WTC11 (cell line): ENCODE measurements around the gene RXRA. TPM values are rescaled to one million over a fixed set of nuclear protein-coding genes. Genes with fewer than 3 reads are reported as not detected.

Experiments
- ATAC-seq: fragments of 200-7000 bp; cut with Tn5 transposase; 2 replicates; pipeline ENCODE4 v1.10.0; 2021; ENCODE audit warnings: mild to moderate bottlenecking, moderate library complexity
- CTCF ChIA-PET: fragments of 300-600 bp; sonication (Branson Sonifier 250); formaldehyde crosslinking; loops from one replicate; lab custom pipeline; 2021; ENCODE audit warnings: antibody characterized with exemption; lab: Charles Lee
- POLR2A ChIA-PET: fragments of 350-600 bp; sonication (Branson Sonifier 250); formaldehyde crosslinking; loops from one replicate; lab custom pipeline; 2021; ENCODE audit warnings: antibody characterized with exemption; lab: Charles Lee
- DNase-seq: peaks from one replicate; pipeline ENCODE4 v3.0.0; 2021; ENCODE audit warnings: low spot score
- H3K27ac Mint-ChIP-seq: 2 replicates; pipeline ENCODE4 v1.8.0; 2021; ENCODE audit warnings: mixed read lengths
- H3K27me3 Mint-ChIP-seq: 2 replicates; pipeline ENCODE4 v1.8.0; 2021; ENCODE audit warnings: low read depth, mild to moderate bottlenecking, moderate library complexity, mixed read lengths
- H3K36me3 Mint-ChIP-seq: 2 replicates; pipeline ENCODE4 v1.8.0; 2021; ENCODE audit warnings: mixed read lengths
- H3K4me1 Mint-ChIP-seq: 2 replicates; pipeline ENCODE4 v1.8.0; 2022; ENCODE audit warnings: mixed read lengths
- H3K4me3 Mint-ChIP-seq: 2 replicates; pipeline ENCODE4 v1.8.0; 2021; ENCODE audit warnings: mild to moderate bottlenecking, moderate library complexity, mixed read lengths
- H3K9me3 Mint-ChIP-seq: 2 replicates; pipeline ENCODE4 v1.8.0; 2021; ENCODE audit warnings: mixed read lengths
- CBFB ChIP-seq: sonication (generic); formaldehyde crosslinking; IDR thresholded peaks from 2 replicates; pipeline ENCODE4 v1.8.1; 2022; ENCODE audit warnings: mild to moderate bottlenecking, low read depth, missing genetic modification reagents
- CDX4 ChIP-seq: fragments of 250-450 bp; sonication (Bioruptor Pico); IDR thresholded peaks from 2 replicates; pipeline ENCODE4 v1.9.0; 2021; ENCODE audit warnings: moderate library complexity, mild to moderate bottlenecking, inconsistent platforms, borderline replicate concordance
- CREB1 ChIP-seq: sonication (generic); formaldehyde crosslinking; IDR thresholded peaks from 2 replicates; pipeline ENCODE4 v1.8.0; 2023; ENCODE audit warnings: mild to moderate bottlenecking, missing genetic modification reagents
- ESRRA ChIP-seq: sonication (generic); formaldehyde crosslinking; IDR thresholded peaks from 2 replicates; pipeline ENCODE4 v1.8.1; 2022; ENCODE audit warnings: mild to moderate bottlenecking, missing genetic modification reagents, borderline replicate concordance
- ETV6 ChIP-seq: sonication (generic); formaldehyde crosslinking; IDR thresholded peaks from 2 replicates; pipeline ENCODE4 v1.8.1; 2022; ENCODE audit warnings: mild to moderate bottlenecking, missing genetic modification reagents
- GTF2I ChIP-seq: fragments of 250-450 bp; sonication (Bioruptor Pico); conservative IDR thresholded peaks from 2 replicates; pipeline ENCODE4 v1.4.0; 2021; ENCODE audit warnings: mild to moderate bottlenecking
- HMGXB4 ChIP-seq: sonication (generic); formaldehyde crosslinking; IDR thresholded peaks from 2 replicates; pipeline ENCODE4 v1.8.1; 2023; ENCODE audit warnings: mild to moderate bottlenecking, moderate library complexity, missing genetic modification reagents
- IRF2 ChIP-seq: sonication (generic); formaldehyde crosslinking; IDR thresholded peaks from 2 replicates; pipeline ENCODE4 v1.8.0; 2022; ENCODE audit warnings: low read depth, missing genetic modification reagents, borderline replicate concordance
- MAX ChIP-seq: sonication (generic); formaldehyde crosslinking; IDR thresholded peaks from 2 replicates; pipeline ENCODE4 v1.8.0; 2022; ENCODE audit warnings: mild to moderate bottlenecking, missing genetic modification reagents
- MXD4 ChIP-seq: fragments of 250-450 bp; sonication (Bioruptor Pico); IDR thresholded peaks from 2 replicates; pipeline ENCODE4 v1.8.0; 2021; ENCODE audit warnings: mild to moderate bottlenecking, moderate library complexity, borderline replicate concordance
- MYBL2 ChIP-seq: sonication (generic); formaldehyde crosslinking; IDR thresholded peaks from 2 replicates; pipeline ENCODE4 v1.8.1; 2023; ENCODE audit warnings: mild to moderate bottlenecking, moderate library complexity, missing genetic modification reagents
- NFE2L1 ChIP-seq: sonication (generic); formaldehyde crosslinking; IDR thresholded peaks from 2 replicates; pipeline ENCODE4 v1.8.1; 2023; ENCODE audit warnings: missing genetic modification reagents
- NR3C1 ChIP-seq: sonication (generic); formaldehyde crosslinking; conservative IDR thresholded peaks from 2 replicates; pipeline ENCODE4 v1.8.1; 2023; ENCODE audit warnings: low read depth, mild to moderate bottlenecking, missing genetic modification reagents
- OVOL2 ChIP-seq: fragments of 250-450 bp; sonication (Bioruptor Pico); IDR thresholded peaks from 2 replicates; pipeline ENCODE4 v1.9.0; 2021; ENCODE audit warnings: mild to moderate bottlenecking, borderline replicate concordance
- PRDM15 ChIP-seq: sonication (generic); formaldehyde crosslinking; IDR thresholded peaks from 2 replicates; pipeline ENCODE4 v1.8.0; 2022; ENCODE audit warnings: missing genetic modification reagents
- RELA ChIP-seq: sonication (generic); formaldehyde crosslinking; IDR thresholded peaks from 2 replicates; pipeline ENCODE4 v1.8.1; 2022; ENCODE audit warnings: missing genetic modification reagents, mild to moderate bottlenecking, borderline replicate concordance
- SMAD4 ChIP-seq: sonication (generic); formaldehyde crosslinking; IDR thresholded peaks from 2 replicates; pipeline ENCODE4 v1.8.0; 2022; ENCODE audit warnings: mild to moderate bottlenecking, missing genetic modification reagents
- TEAD4 ChIP-seq: sonication (generic); formaldehyde crosslinking; IDR thresholded peaks from 2 replicates; pipeline ENCODE4 v1.8.0; 2022; ENCODE audit warnings: mild to moderate bottlenecking, missing genetic modification reagents
- USF2 ChIP-seq: sonication (generic); formaldehyde crosslinking; IDR thresholded peaks from 2 replicates; pipeline ENCODE4 v1.8.1; 2023; ENCODE audit warnings: mild to moderate bottlenecking, missing genetic modification reagents, moderate library complexity
- ZBTB21 ChIP-seq: sonication (generic); formaldehyde crosslinking; IDR thresholded peaks from 2 replicates; pipeline ENCODE4 v1.8.1; 2023; ENCODE audit warnings: mild to moderate bottlenecking, missing genetic modification reagents, borderline replicate concordance
- ZBTB43 ChIP-seq: sonication (generic); formaldehyde crosslinking; IDR thresholded peaks from 2 replicates; pipeline ENCODE4 v1.8.1; 2023; ENCODE audit warnings: mild to moderate bottlenecking, missing genetic modification reagents
- ZNF121 ChIP-seq: sonication (generic); formaldehyde crosslinking; IDR thresholded peaks from 2 replicates; pipeline ENCODE4 v1.8.0; 2023; ENCODE audit warnings: missing genetic modification reagents
- ZNF138 ChIP-seq: sonication (generic); formaldehyde crosslinking; conservative IDR thresholded peaks from 2 replicates; pipeline ENCODE4 v1.8.1; 2022; ENCODE audit warnings: mild to moderate bottlenecking, moderate library complexity, missing genetic modification reagents
- ZNF416 ChIP-seq: fragments of 250-450 bp; sonication (Bioruptor Pico); IDR thresholded peaks from 2 replicates; pipeline ENCODE4 v1.9.0; 2021; ENCODE audit warnings: mild to moderate bottlenecking, inconsistent platforms
- ZNF423 ChIP-seq: fragments of 250-450 bp; sonication (Bioruptor Pico); IDR thresholded peaks from 2 replicates; pipeline ENCODE4 v2.1.2; 2022; ENCODE audit warnings: mild to moderate bottlenecking, moderate library complexity
- total RNA-seq: library from RNA; stranded (reverse); gene quantifications from 3 replicates; pipeline ENCODE4 v1.2.3, GENCODE V29; 2021
- TF ChIP-seq, protein P1 (sequence below): fragments of 250-450 bp; sonication (Bioruptor Pico); IDR thresholded peaks from 2 replicates; pipeline ENCODE4 v1.9.0; 2021; ENCODE audit warnings: mild to moderate bottlenecking

Gene RXRA
- total RNA-seq, 1 experiment from 2014 or later, result 27.5 TPM

GRCh38 chr9:134485653-134486052 lies 159.4 kb downstream of the RXRA start (continued):
- TF ChIP-seq ZNF423 (CRISPR knock-in tag) (no peak), NR3C1 (no peak), USF2 (CRISPR knock-in tag) (no peak), CDX4 (CRISPR knock-in tag) (no peak), RELA (CRISPR knock-in tag) (no peak), HMGXB4 (CRISPR knock-in tag) (no peak), ZNF121 (CRISPR knock-in tag) (no peak), ZNF416 (CRISPR knock-in tag) (no peak), ZBTB43 (no peak)
- TF ChIP-seq, protein P1, sequence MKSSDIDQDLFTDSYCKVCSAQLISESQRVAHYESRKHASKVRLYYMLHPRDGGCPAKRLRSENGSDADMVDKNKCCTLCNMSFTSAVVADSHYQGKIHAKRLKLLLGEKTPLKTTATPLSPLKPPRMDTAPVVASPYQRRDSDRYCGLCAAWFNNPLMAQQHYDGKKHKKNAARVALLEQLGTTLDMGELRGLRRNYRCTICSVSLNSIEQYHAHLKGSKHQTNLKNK (CRISPR knock-in tag), result no peak

DNA sequence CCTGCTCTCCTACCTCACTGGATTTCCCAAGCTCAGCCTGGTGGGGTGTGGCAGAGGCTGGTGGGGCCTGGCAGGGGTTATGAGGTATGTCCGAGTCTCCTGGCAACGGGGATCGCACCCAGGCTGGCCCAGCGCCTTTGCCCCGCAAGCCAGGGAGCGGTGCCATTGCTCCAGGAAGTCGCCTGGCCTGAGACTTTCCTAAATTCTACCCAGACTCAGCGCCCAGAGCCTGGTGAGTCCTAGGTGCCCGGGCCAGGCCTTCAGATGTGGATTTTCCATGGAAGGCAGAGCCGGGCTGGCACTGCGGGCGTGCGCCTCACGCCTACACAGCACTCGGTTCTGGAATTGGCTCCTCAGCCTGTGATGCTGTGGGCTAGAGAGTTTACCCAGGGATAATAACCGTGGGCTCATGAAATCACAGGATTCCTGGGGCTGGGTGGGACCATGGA lies 159.9 kb downstream of the RXRA start:
- Mint-ChIP-seq H3K27me3 (no peaks in the 10 kb centered on the region), H3K36me3 (no peaks in the 10 kb centered on the region), H3K4me1 (no peaks in the 10 kb centered on the region), H3K9me3 (no peaks in the 10 kb centered on the region), H3K4me3 (no peak overlapping the region), H3K27ac (no peak overlapping the region)
- POLR2A ChIA-PET, result no interaction called here
- no peak for TF ChIP-seq ZBTB21 (CRISPR knock-in tag)
- TF ChIP-seq SMAD4 (CRISPR knock-in tag), result no peak
- TF ChIP-seq ETV6 (CRISPR knock-in tag), result no peak
- no peak for TF ChIP-seq ZNF138 (CRISPR knock-in tag)
- TF ChIP-seq OVOL2 (CRISPR knock-in tag), result no peak
- no peak for TF ChIP-seq HMGXB4 (CRISPR knock-in tag)
- TF ChIP-seq TEAD4 (CRISPR knock-in tag), result no peak
- no peak for TF ChIP-seq CDX4 (CRISPR knock-in tag)
- TF ChIP-seq NFE2L1 (CRISPR knock-in tag), result no peak
- TF ChIP-seq MAX, result no peak
- no peak for TF ChIP-seq CREB1 (CRISPR knock-in tag)
- TF ChIP-seq MXD4, result no peak
- no peak for TF ChIP-seq ESRRA (CRISPR knock-in tag)
- TF ChIP-seq GTF2I (CRISPR knock-in tag), result no peak
- no peak for TF ChIP-seq CBFB
- TF ChIP-seq MYBL2 (CRISPR knock-in tag), result no peak
- no peak for TF ChIP-seq PRDM15 (CRISPR knock-in tag)
- no peak for TF ChIP-seq IRF2 (CRISPR knock-in tag)
- ATAC-seq (no peak), DNase-seq (peak; percentile 5)
- CTCF ChIA-PET, result no interaction called here
